Suprapubic skin (tissue), 4 donors: ENCODE data around the gene TOGARAM1.

Experiments
- CTCF ChIP-seq, 2 donors: fragments of 200-600 bp in 1 of 2; fragments of 450-650 bp in 1 of 2; sonication (generic) in 1 of 2; IDR thresholded peaks; one replicate each; pipeline ENCODE4 v1.5.1; 2016 to 2019; ENCODE audit warnings: antibody characterized with exemption in 2 of 2, mild to moderate bottlenecking in 1 of 2, moderate library complexity in 1 of 2
- EP300 ChIP-seq: sonication (generic); formaldehyde crosslinking; IDR thresholded peaks from one replicate; pipeline ENCODE4 v1.6.1; 2017; ENCODE audit warnings: antibody characterized with exemption
- POLR2A ChIP-seq, 2 donors: fragments of 450-650 bp; IDR thresholded peaks; one replicate each; pipeline ENCODE4 v1.6.1; 2017; ENCODE audit warnings: antibody characterized with exemption in 2 of 2, mild to moderate bottlenecking in 2 of 2, moderate library complexity in 2 of 2
- POLR2AphosphoS5 ChIP-seq, 3 donors: sonication (generic); formaldehyde crosslinking; IDR thresholded peaks; one replicate each; pipeline ENCODE4 v1.6.1; 2017; ENCODE audit warnings: antibody characterized with exemption in 3 of 3

- no peak for TF ChIP-seq CTCF (IDR thresholded peaks at IDR 0.05)
- no peak for TF ChIP-seq EP300
- peak; percentile 36 to 71 for TF ChIP-seq POLR2A (IDR thresholded peaks at IDR 0.05)
- TF ChIP-seq POLR2AphosphoS5 (IDR thresholded peaks at IDR 0.05) = peak in 2 of 3 donors; percentile 21 to 97
These were observed at the start of gene TOGARAM1, which contains the start of gene KLHL28 for GRCh38 chr14:44961554-44962333.
